HepG2 (cell line): ENCODE results near the gene PTPRN. TPM values are rescaled to one million over a fixed set of nuclear protein-coding genes. Genes with fewer than 3 reads are reported as not detected.

ENCODE experiments used
- ATAC-seq: fragments of 200-7000 bp; cut with Tn5 transposase; 3 replicates; pipeline ENCODE4 v1.9.1; 2020; ENCODE audit warnings: mild to moderate bottlenecking, moderate library complexity
- Bru-seq: library from RNA; stranded (reverse); fragments of 400-500 nt; gene quantifications from one replicate; lab custom pipeline; 2021; lab: Mats Ljungman, UMichigan
- BruChase-seq, 2 experiments: library from RNA; stranded (reverse); fragments of 400-500 nt; gene quantifications; one replicate each; lab custom pipeline; 2021; lab: Mats Ljungman, UMichigan
- BruUV-seq: library from RNA; stranded (reverse); fragments of 400-500 nt; replicated peaks from 2 replicates; lab custom pipeline; 2021; lab: Mats Ljungman, UMichigan
- CTCF ChIA-PET: fragments of 300-600 bp; formaldehyde crosslinking; extraction: SDS; loops from one replicate; lab custom pipeline; 2021; ENCODE audit warnings: low total read pairs, inconsistent platforms, low intra/inter-chr PET ratio; lab: Yijun Ruan, JAX
- POLR2A ChIA-PET: fragments of 350-600 bp; sonication (Branson Sonifier 250); formaldehyde crosslinking; loops from one replicate; lab custom pipeline; 2020; ENCODE audit warnings: antibody characterized with exemption, inconsistent platforms; lab: Yijun Ruan, JAX
- DNase-seq: peaks from one replicate; pipeline ENCODE4 v3.0.0-alpha.2; 2015; ENCODE audit warnings: low spot score
- FAIRE-seq: peaks from 3 replicates; lab custom pipeline; 2011; peaks lifted over from hg19 to GRCh38; lab: Jason Lieb, UNC
- H2AFZ ChIP-seq: one replicate; pipeline ENCODE4 v1.6.1; 2011; ENCODE audit warnings: low read length, inconsistent platforms
- H3K27ac ChIP-seq: fragments of 300-600 bp; 3 replicates; pipeline ENCODE4 v1.8.0; 2011; ENCODE audit warnings: mixed run types, mild to moderate bottlenecking, mixed read lengths, low read length, inconsistent platforms; ENCODE audit not compliant: insufficient read depth; ENCODE audit errors: extremely low read length
- H3K27me3 ChIP-seq, 2 experiments: fragments of 200-600 bp in 1 of 2; 2 replicates in 1 of 2; 3 replicates in 1 of 2; pipeline versions ENCODE4 v1.6.0 to v1.8.0; 2011; ENCODE audit warnings: low read length in 2 of 2, mild to moderate bottlenecking in 2 of 2, moderate library complexity in 2 of 2, inconsistent platforms in 1 of 2; ENCODE audit not compliant: insufficient read depth in 2 of 2, control insufficient read depth in 1 of 2
- H3K36me3 ChIP-seq, 2 experiments: fragments of 200-600 bp in 1 of 2; replicated peaks in 1 of 2; 2 replicates in 1 of 2; 3 replicates in 1 of 2; pipeline versions ENCODE4 v1.5.1 to v1.8.0; 2011; ENCODE audit warnings: low read length in 2 of 2, inconsistent platforms in 1 of 2; ENCODE audit not compliant: insufficient read depth in 2 of 2, control insufficient read depth in 1 of 2
- H3K4me1 ChIP-seq: 2 replicates; pipeline ENCODE4 v1.5.1; 2012; ENCODE audit warnings: low read length, inconsistent platforms; ENCODE audit not compliant: insufficient read depth
- H3K4me2 ChIP-seq: 2 replicates; pipeline ENCODE4 v1.6.0; 2011; ENCODE audit warnings: low read depth, low read length, inconsistent platforms
- H3K4me3 ChIP-seq, 3 experiments: fragments of 200-600 bp in 1 of 3; sonication (generic), shearing (Covaris generic) in 1 of 3; replicated peaks in 1 of 3; 2 replicates each; pipeline ENCODE4 v1.5.1; 2011 to 2016; ENCODE audit warnings: low read length in 3 of 3, inconsistent platforms in 2 of 3, low read depth in 2 of 3, mild to moderate bottlenecking in 2 of 3, control low read depth in 1 of 3, mixed read lengths in 1 of 3; ENCODE audit not compliant: insufficient read depth in 1 of 3
- H3K79me2 ChIP-seq: one replicate; pipeline ENCODE4 v1.6.1; 2011; ENCODE audit warnings: low read length, inconsistent platforms; ENCODE audit not compliant: insufficient read depth
- H3K9ac ChIP-seq: 2 replicates; pipeline ENCODE4 v1.6.0; 2011; ENCODE audit warnings: mild to moderate bottlenecking, low read depth, low read length, inconsistent platforms; ENCODE audit not compliant: insufficient read depth
- H3K9me3 ChIP-seq: 2 replicates; pipeline ENCODE4 v1.5.1; 2012; ENCODE audit warnings: mild to moderate bottlenecking, low read length
- H4K20me1 ChIP-seq: 2 replicates; pipeline ENCODE4 v1.6.0; 2011; ENCODE audit warnings: inconsistent platforms, mild to moderate bottlenecking, low read length, moderate library complexity; ENCODE audit not compliant: insufficient read depth
- JDP2 ChIP-seq: sonication (generic); formaldehyde crosslinking; IDR thresholded peaks from 2 replicates; pipeline ENCODE4 v1.8.1; 2022; ENCODE audit warnings: missing genetic modification reagents, borderline replicate concordance
- NFIB ChIP-seq: sonication (generic); formaldehyde crosslinking; IDR thresholded peaks from 2 replicates; pipeline ENCODE4 v1.9.0; 2021; ENCODE audit warnings: missing genetic modification reagents, mild to moderate bottlenecking, borderline replicate concordance
- RFX5 ChIP-seq: IDR thresholded peaks from 2 replicates; pipeline ENCODE4 v1.6.1; 2011; ENCODE audit warnings: low read depth, low read length, improper control_type of control experiment
- YY1 ChIP-seq: IDR thresholded peaks from 2 replicates; pipeline ENCODE4 v1.6.1; 2011; ENCODE audit warnings: low read length, low read depth, moderate library complexity, mild to moderate bottlenecking; ENCODE audit not compliant: insufficient read depth, insufficient replicate concordance
- ZNF260 ChIP-seq: sonication (generic); formaldehyde crosslinking; IDR thresholded peaks from 2 replicates; pipeline ENCODE4 v1.4.0; 2020; ENCODE audit warnings: missing genetic modification reagents, low read depth, mild to moderate bottlenecking, borderline replicate concordance
- WGBS: methylation state at CpG from one replicate; pipeline ENCODE4 v1.1.6; 2017; ENCODE audit warnings: low lambda C conversion rate; 5-methylcytosine and 5-hydroxymethylcytosine counted together
- in situ Hi-C: cut with HindIII; loops from 2 replicates; pipeline ENCODE4 v1.10.0; 2017; ENCODE audit warnings: low pct_unique_long_range_greater_than_20kb; ENCODE audit not compliant: extremely low pct_ligation_motif_present
- intact Hi-C: fragments of 100-400 bp; cut with micrococcal nuclease; formaldehyde crosslinking; loops from one replicate; pipeline ENCODE4 v1.10.0; 2022; ENCODE audit not compliant: unreplicated experiment
- long read RNA-seq, 2 experiments: library from RNA in 1 of 2; library from polyadenylated mRNA in 1 of 2; stranded (forward) in 1 of 2; unstranded in 1 of 2; transcript quantifications; one replicate each; pipeline ENCODE4 v2.0.0, GENCODE V29; 2019 to 2022
- polyA minus RNA-seq, 3 experiments: library from RNA; depleted of rRNA, polyadenylated mRNA; stranded (reverse); fragments of >200 nt; gene quantifications; 2 replicates each; pipeline ENCODE4 v1.2.3, GENCODE V29; 2011; ENCODE audit warnings: low replicate concordance in 1 of 3
- polyA plus RNA-seq, 8 experiments: library from polyadenylated mRNA; depleted of rRNA in 3 of 8; stranded (reverse) in 7 of 8; unstranded in 1 of 8; fragments of >200 nt; fragmentation: Illumina TruSeq in 4 of 8; extraction: Trizol in 4 of 8; gene quantifications; 2 replicates each; pipeline versions ENCODE4 v1.2.1 to v1.2.3, GENCODE V29; 2011 to 2016; ENCODE audit warnings: low read depth in 4 of 8, missing spikeins in 1 of 8, mixed read lengths in 1 of 8; ENCODE audit not compliant: insufficient read depth in 1 of 8
- total RNA-seq, 5 experiments: library from RNA; depleted of rRNA; stranded (reverse); fragments of >200 nt; fragmentation: Illumina TruSeq; extraction: Trizol; gene quantifications; 2 replicates each; pipeline ENCODE4 v1.2.3, GENCODE V29; 2016; ENCODE audit warnings: low read depth in 1 of 5
- TF ChIP-seq, protein P1 (sequence below): sonication (generic); formaldehyde crosslinking; IDR thresholded peaks from 2 replicates; pipeline ENCODE4 v1.5.1; 2020; ENCODE audit warnings: missing genetic modification reagents, mild to moderate bottlenecking, borderline replicate concordance

PTPRN gene
- total RNA-seq (2016; rRNA removed; fragmentation: Illumina TruSeq; extraction: Trizol): not detected in 2 replicates
- not detected in 2 replicates for total RNA-seq (2016; cell fraction: cytosol; rRNA removed; fragmentation: Illumina TruSeq; extraction: Trizol; ENCODE audit: low read depth)
- not detected in 2 replicates for total RNA-seq (2016; cell fraction: insoluble cytoplasmic fraction; rRNA removed; fragmentation: Illumina TruSeq; extraction: Trizol)
- total RNA-seq (2016; cell fraction: membrane; rRNA removed; fragmentation: Illumina TruSeq; extraction: Trizol): not detected in 2 replicates
- not detected in 2 replicates for total RNA-seq (2016; cell fraction: nucleus; rRNA removed; fragmentation: Illumina TruSeq; extraction: Trizol)
- polyA plus RNA-seq (2011; rRNA removed): 0.24 and 0.26 TPM in 2 replicates
- 0.05 and 0.10 TPM in 2 replicates for polyA plus RNA-seq (2011; cell fraction: cytosol; rRNA removed)
- 0.08 and 0.12 TPM in 2 replicates for polyA plus RNA-seq (2011; cell fraction: nucleus; rRNA removed)
- polyA plus RNA-seq (2012): 0.51 and 0.74 TPM in 2 replicates
- polyA plus RNA-seq (2016; cell fraction: cytosol; fragmentation: Illumina TruSeq; extraction: Trizol; ENCODE audit: low read depth): not detected in 2 replicates
- polyA plus RNA-seq (2016; cell fraction: insoluble cytoplasmic fraction; fragmentation: Illumina TruSeq; extraction: Trizol; ENCODE audit: low read depth): not detected in 2 replicates
- not detected in 2 replicates for polyA plus RNA-seq (2016; cell fraction: membrane; fragmentation: Illumina TruSeq; extraction: Trizol; ENCODE audit: low read depth)
- polyA plus RNA-seq (2016; cell fraction: nucleus; fragmentation: Illumina TruSeq; extraction: Trizol; ENCODE audit: insufficient read depth, low read depth): not detected in 2 replicates
- polyA minus RNA-seq (2011; rRNA and poly(A)+ RNA removed; ENCODE audit: low replicate concordance): 0.06 TPM in 1 of 2 replicates, not detected in the other
- not detected in 2 replicates for polyA minus RNA-seq (2011; cell fraction: cytosol; rRNA and poly(A)+ RNA removed)
- polyA minus RNA-seq (2011; cell fraction: nucleus; rRNA and poly(A)+ RNA removed): not detected in 2 replicates
- not detected for Bru-seq, nascent RNA
- BruChase-seq, experiment 1, labeled RNA remaining after a 6-hour chase: not detected
- not detected for BruChase-seq, experiment 2, labeled RNA remaining after a 2-hour chase
- long read RNA-seq, experiment 1, partial matches to known transcripts: 0 of 1 reads
- long read RNA-seq, experiment 1, other reads (novel, unspliced or antisense): 1 of 1 reads
- long read RNA-seq, experiment 2: 0 reads

DNA sequence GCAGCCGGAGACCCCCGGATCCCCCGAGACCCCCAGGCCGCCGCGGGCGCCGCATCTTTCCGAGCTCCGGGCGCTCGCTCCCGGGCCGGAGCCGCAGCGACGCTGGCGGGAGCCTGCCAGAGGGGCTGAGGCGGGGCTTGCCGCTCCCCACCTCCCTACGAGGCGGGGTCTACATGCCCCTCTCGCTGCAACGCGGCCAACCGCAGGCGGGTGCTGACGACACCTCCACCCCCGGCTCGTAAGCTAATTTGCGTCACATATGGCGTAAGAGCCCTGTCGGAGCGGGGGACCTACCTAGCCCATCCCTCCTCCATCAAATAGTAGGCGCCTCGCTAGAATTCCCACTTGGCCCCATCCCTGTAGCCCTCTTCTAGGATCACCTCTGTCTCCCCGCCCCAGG is at the start of gene PTPRN:
Gene PTPRN, minus strand, starts transcription at position 124 of the 400 bp plus-strand sequence. Its CDS starts 69 bp downstream, at position 55.
- Histone ChIP-seq H3K36me3 (no peaks in the 10 kb centered on the region), H4K20me1 (peaks cover 7% of the 10 kb centered on the region), H3K27ac (no peak within 1 kb of the TSS), H3K27me3 (peaks cover 1 to 26% of the 10 kb centered on the region in 2 experiments; a peak in 3 of 5 replicates), H3K79me2 (no peaks in the 10 kb centered on the region), H3K4me3 (no peak within 1 kb of the TSS), H3K4me2 (no peak within 1 kb of the TSS), H2AFZ (no peak within 1 kb of the TSS), H3K4me1 (no peaks in the 10 kb centered on the region), H3K9me3 (no peaks in the 10 kb centered on the region), H3K9ac (no peak within 1 kb of the TSS)
- DNase-seq (no peak), FAIRE-seq (no peak), ATAC-seq (no peak)
- TF ChIP-seq, protein P1, sequence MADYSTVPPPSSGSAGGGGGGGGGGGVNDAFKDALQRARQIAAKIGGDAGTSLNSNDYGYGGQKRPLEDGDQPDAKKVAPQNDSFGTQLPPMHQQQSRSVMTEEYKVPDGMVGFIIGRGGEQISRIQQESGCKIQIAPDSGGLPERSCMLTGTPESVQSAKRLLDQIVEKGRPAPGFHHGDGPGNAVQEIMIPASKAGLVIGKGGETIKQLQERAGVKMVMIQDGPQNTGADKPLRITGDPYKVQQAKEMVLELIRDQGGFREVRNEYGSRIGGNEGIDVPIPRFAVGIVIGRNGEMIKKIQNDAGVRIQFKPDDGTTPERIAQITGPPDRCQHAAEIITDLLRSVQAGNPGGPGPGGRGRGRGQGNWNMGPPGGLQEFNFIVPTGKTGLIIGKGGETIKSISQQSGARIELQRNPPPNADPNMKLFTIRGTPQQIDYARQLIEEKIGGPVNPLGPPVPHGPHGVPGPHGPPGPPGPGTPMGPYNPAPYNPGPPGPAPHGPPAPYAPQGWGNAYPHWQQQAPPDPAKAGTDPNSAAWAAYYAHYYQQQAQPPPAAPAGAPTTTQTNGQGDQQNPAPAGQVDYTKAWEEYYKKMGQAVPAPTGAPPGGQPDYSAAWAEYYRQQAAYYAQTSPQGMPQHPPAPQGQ (CRISPR knock-in tag): no peak
- TF ChIP-seq ZNF260 (no peak), NFIB (CRISPR knock-in tag) (no peak), RFX5 (no peak), YY1 (no peak), JDP2 (CRISPR knock-in tag) (no peak)
- in situ Hi-C loops: loop anchor here (5.0 kb wide), 1 partner anchor 267 kb away; the partner anchor contains the start of gene CFAP65
- ChIA-PET POLR2A (no interaction called here), CTCF (no interaction called here)
- BruUV-seq: no TSS peak
- intact Hi-C loops: loop anchor here (2.0 kb wide), 1 partner anchor 14 kb away; no protein-coding TSS in a partner anchor
- WGBS: 41% methylated on average over 37 of the region's 37 CpGs
